GM12874 (cell line): Measurements from ENCODE around the gene PBX1.

Source experiments
- TF ChIP-seq, protein P1 (sequence below): IDR thresholded peaks from 2 replicates; pipeline ENCODE4 v1.5.1; 2011; ENCODE audit warnings: low read depth, mild to moderate bottlenecking, control low read depth, low read length, moderate library complexity; ENCODE audit not compliant: insufficient read depth

The PBX1 gene

DNA sequence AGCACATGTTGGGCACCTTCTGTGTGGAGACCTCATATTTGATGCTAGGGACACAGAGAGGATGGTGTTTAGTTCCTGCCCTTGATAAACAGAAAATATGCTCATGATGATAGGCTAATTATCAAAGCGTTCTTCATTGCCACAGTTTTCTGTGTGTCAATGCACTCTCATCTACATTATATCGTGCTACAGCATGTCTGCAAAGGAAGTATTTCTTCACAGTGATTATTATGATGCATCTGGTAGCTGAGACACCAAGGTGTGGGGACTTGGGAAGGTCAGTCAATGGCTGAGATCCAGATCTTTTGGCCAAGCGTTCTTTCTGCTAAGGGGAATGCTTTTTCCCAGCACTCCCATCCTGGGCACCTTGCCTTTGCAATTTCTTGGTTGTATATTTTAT, 321.2 kb downstream of the PBX1 start:
- TF ChIP-seq, protein P1, sequence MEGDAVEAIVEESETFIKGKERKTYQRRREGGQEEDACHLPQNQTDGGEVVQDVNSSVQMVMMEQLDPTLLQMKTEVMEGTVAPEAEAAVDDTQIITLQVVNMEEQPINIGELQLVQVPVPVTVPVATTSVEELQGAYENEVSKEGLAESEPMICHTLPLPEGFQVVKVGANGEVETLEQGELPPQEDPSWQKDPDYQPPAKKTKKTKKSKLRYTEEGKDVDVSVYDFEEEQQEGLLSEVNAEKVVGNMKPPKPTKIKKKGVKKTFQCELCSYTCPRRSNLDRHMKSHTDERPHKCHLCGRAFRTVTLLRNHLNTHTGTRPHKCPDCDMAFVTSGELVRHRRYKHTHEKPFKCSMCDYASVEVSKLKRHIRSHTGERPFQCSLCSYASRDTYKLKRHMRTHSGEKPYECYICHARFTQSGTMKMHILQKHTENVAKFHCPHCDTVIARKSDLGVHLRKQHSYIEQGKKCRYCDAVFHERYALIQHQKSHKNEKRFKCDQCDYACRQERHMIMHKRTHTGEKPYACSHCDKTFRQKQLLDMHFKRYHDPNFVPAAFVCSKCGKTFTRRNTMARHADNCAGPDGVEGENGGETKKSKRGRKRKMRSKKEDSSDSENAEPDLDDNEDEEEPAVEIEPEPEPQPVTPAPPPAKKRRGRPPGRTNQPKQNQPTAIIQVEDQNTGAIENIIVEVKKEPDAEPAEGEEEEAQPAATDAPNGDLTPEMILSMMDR, result no peak

DNA sequence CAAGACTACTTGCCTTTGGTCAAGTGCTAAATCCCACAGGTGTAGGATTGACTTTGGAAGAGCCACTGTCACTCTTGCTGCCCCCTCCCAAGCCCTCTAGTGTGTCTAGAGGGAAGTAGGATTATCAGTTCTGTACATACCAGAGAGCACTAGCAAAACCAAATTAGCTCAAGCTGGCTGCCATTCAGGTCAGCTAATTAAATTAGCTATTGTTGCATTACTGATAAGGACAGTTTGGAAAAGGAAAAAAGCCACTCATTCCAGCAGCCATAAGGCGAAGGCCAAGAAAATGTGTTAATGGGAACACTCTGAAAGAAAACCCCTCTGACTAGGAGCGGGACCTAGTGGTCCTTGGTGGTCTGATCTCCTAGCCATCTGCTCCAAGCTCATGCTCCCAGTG, 321.7 kb downstream of the PBX1 start:
- TF ChIP-seq, protein P1, result no peak

DNA sequence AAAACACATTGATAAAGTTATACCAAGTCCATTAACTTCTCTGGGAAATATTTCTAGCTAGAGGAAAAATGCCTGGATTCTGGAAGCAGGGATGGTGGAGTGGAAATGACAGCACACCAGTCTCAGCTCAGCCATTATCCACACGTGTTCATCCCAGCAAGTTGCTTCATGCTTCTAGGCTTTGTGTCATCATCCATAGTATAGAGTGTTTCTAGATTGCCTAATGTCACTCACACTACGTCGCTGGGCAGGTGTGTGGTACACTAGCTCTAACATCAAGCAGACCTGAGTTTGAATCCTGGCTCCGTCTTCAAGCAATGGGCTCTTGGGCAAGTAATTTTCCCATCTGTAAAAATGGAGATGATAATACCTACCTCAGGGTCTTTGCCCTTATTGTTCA, 326.3 kb downstream of the PBX1 start:
- TF ChIP-seq, protein P1, result no peak

DNA sequence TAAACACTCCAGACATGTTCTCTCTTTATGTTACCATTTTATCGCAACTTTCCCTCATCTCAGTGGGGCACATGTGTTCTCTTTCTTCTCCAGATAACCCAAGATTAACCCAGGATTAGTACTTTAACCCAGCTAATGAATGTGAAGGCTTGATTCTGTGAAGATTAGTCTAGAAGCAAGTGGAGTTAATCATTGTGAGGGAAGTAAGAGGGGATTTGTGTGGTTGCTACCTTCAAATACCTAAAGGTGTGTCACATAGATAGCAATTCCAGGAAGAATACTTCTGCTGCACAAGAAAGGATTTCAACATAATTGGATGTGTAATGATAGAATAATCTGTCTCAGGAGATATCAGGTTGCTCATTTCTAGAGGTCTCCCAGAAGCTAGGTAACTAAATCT, 327.1 kb downstream of the PBX1 start:
- TF ChIP-seq, protein P1, result no peak

DNA sequence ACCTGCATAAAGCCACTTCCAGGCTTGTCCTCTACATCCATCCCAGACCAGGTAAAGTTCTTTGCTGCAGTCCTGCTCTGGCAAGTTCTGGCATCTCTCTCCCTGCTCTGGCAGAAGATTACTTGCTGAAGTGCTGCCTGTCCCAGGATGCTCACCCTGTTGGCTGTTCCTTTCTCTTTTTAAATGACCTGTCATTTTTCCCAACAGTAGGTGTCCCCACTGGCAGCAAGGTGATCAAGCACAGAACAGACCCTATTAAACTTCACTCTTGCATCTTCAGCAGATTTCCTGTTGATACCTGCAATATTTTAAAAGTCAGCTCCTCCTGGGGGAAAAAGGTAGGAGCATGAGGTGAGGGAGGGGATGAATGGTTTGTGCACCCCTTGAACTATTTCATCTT, 332.6 kb downstream of the PBX1 start:
- TF ChIP-seq, protein P1, result no peak

DNA sequence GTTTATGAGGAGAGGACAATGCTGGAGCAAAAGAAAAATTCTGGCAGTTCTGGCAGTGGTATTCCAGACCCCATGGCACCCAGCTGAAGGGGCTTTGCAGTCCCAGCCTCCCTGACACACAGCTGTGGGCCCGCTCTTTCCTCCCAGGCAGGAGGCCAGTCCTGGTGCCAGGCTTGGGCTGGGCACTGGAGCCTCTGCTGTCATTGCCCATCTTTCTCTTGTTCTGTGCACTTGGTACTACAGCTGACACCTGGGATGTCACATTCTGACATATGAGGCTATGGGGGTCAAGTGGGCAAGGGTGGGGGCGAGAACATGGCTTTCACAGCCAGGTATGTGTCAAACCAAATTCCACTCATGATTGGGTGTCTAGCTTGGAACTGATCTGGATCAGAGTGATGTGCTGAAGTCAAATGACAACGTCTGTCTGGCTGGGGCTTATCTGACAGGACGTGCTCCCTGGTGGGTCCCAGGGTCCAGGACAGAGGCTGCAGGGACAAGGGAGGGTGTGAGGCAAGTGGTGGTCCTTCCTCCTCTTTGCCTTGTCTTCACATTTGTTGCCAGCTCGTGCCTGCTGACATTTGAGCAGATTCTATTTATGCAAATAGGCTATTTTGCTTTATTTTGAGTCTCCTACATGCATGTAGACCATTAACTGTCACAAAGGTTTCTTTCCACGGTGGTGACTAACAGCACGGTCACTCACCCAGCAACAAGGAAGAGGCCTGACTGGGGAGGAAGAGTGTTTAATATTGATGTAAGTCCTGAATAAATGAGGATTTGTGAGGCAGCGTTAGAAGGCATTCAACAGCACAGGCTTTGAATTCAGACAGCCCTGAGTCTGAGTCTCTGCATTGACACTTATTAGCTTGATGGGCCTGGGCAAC, 336.3 kb downstream of the PBX1 start:
- TF ChIP-seq, protein P1, result no peak

DNA sequence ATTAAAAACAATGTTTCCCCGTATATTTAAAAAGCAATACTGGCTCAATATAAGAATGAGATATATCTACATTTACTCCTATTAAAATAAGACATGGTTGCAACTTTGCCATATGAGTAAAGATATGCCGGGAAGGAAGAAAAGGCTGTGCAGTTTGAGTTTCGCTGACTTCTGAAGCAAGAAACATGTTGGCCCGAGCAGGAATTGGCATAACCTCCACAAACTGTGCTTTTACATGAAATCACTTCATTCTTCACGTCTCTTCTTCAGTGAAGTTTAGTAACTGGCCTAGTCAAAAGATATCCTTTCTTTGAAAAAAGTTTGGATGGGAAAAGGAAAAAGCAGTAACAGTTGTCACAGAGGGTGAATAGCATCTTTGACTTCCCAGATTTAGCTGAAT, 342.0 kb downstream of the PBX1 start:
- TF ChIP-seq, protein P1, result no peak
